C4-2B (cell line): Measurements from ENCODE around the gene NUP155.

ENCODE experiments used
- CTCF ChIP-seq: fragments of 450-650 bp; conservative IDR thresholded peaks from 2 replicates; pipeline ENCODE4 v1.5.1; 2017; ENCODE audit warnings: mild to moderate bottlenecking
- ZFX ChIP-seq: fragments of 450-650 bp; IDR thresholded peaks from 2 replicates; pipeline ENCODE4 v1.6.1; 2017

DNA sequence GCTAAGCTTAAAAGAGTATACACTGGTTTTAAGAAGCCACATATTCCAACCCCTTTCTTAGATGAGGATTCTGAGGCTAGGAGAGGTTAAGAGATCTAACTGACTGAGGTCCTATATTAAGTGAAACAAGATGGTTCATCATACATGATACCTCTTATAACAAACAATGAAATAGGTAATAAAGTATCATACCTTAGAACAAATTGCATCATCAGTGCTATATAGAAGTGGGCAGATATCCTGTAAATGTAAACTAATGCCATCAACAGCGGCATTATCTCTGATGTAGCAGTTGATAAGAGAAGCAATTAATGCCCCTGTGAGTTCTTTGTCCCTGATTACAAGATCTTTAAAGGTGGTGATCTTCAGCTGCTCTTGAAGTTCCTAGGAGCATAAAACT lies 60.5 kb downstream of the NUP155 start:
- TF ChIP-seq CTCF (no peak), ZFX (no peak)
